HCT116 (cell line): ENCODE results near the gene PARVA. TPM values are rescaled to one million over a fixed set of nuclear protein-coding genes. Genes with fewer than 3 reads are reported as not detected.

Source experiments
- ATAC-seq: fragments of 200-7000 bp; cut with Tn5 transposase; 2 replicates; pipeline ENCODE4 v1.9.1; 2020; ENCODE audit warnings: mild to moderate bottlenecking, moderate library complexity
- BruUV-seq: library from RNA; stranded (reverse); fragments of 400-500 nt; replicated peaks from 2 replicates; lab custom pipeline; 2021; lab: Mats Ljungman, UMichigan
- CTCF ChIA-PET: fragments of 300-600 bp; sonication (Branson Sonifier 250); formaldehyde crosslinking; loops from one replicate; lab custom pipeline; 2021; ENCODE audit warnings: antibody characterized with exemption; lab: Charles Lee
- POLR2A ChIA-PET: fragments of 300-600, 350-600 bp; sonication (Branson Sonifier 250); formaldehyde crosslinking; loops from one replicate; lab custom pipeline; 2021; ENCODE audit warnings: antibody characterized with exemption; lab: Charles Lee
- RAD21 ChIA-PET, 2 experiments: fragments of 300-600 bp; sonication (Branson Sonifier 250); formaldehyde crosslinking; loops; one replicate each; lab custom pipeline; 2023; ENCODE audit warnings: low total read pairs in 2 of 2; ENCODE audit not compliant: uncharacterized antibody in 2 of 2, unreplicated experiment in 2 of 2, low non-redundant PET in 1 of 2; lab: Charles Lee
- DNase-seq: peaks from one replicate; pipeline ENCODE4 v3.0.0-alpha.2; 2010; ENCODE audit warnings: low read depth, low spot score
- H2AFZ ChIP-seq: fragments of 200-600 bp; shearing (Covaris generic), sonication (generic); 2 replicates; pipeline ENCODE4 v1.6.1; 2017; ENCODE audit warnings: low read depth, mixed run types, mixed read lengths, antibody characterized with exemption, low read length; ENCODE audit not compliant: poor library complexity, severe bottlenecking
- H3K27ac ChIP-seq: 2 replicates; pipeline ENCODE4 v1.5.1; 2012; ENCODE audit warnings: low read depth, low read length
- H3K27me3 ChIP-seq: fragments of 200-600 bp; sonication (generic); 2 replicates; pipeline ENCODE4 v1.6.1; 2016; ENCODE audit warnings: mixed run types, low read length, mixed read lengths; ENCODE audit not compliant: insufficient read depth
- H3K36me3 ChIP-seq, 2 experiments: fragments of 200-500 bp in 1 of 2; fragments of 200-600 bp in 1 of 2; sonication (Bioruptor generic) in 1 of 2; sonication (generic) in 1 of 2; 2 replicates each; pipeline versions ENCODE4 v1.5.1 to v1.6.1; 2014 to 2016; ENCODE audit warnings: low read length in 2 of 2, inconsistent platforms in 1 of 2, mixed read lengths in 1 of 2, mixed run types in 1 of 2; ENCODE audit not compliant: insufficient read depth in 2 of 2, control insufficient read depth in 1 of 2
- H3K4me1 ChIP-seq, 2 experiments: fragments of 200-600 bp in 1 of 2; sonication (generic) in 1 of 2; 2 replicates each; pipeline versions ENCODE4 v1.5.1 to v1.6.1; 2012 to 2017; ENCODE audit warnings: low read length in 2 of 2, inconsistent platforms in 1 of 2, mild to moderate bottlenecking in 1 of 2, mixed read lengths in 1 of 2, mixed run types in 1 of 2, moderate library complexity in 1 of 2; ENCODE audit not compliant: insufficient read depth in 2 of 2, control insufficient read depth in 1 of 2
- H3K4me2 ChIP-seq: fragments of 200-600 bp; sonication (generic); 2 replicates; pipeline ENCODE4 v1.6.1; 2017; ENCODE audit warnings: mixed run types, low read length, mixed read lengths
- H3K4me3 ChIP-seq, 2 experiments: fragments of 200-600 bp in 1 of 2; sonication (generic) in 1 of 2; replicated peaks in 1 of 2; 2 replicates each; pipeline ENCODE4 v1.5.1; 2011 to 2016; ENCODE audit warnings: low read length in 2 of 2, control low read depth in 1 of 2, low read depth in 1 of 2, mild to moderate bottlenecking in 1 of 2, mixed read lengths in 1 of 2, mixed run types in 1 of 2
- H3K79me2 ChIP-seq: fragments of 200-600 bp; sonication (generic); 2 replicates; pipeline ENCODE4 v1.6.1; 2017; ENCODE audit warnings: mild to moderate bottlenecking, mixed run types, low read length, moderate library complexity, mixed read lengths; ENCODE audit not compliant: insufficient read depth
- H3K9ac ChIP-seq: fragments of 200-600 bp; sonication (generic); 2 replicates; pipeline ENCODE4 v1.6.1; 2016; ENCODE audit warnings: low read length, mixed read lengths
- H3K9me2 ChIP-seq: fragments of 200-600 bp; sonication (generic), shearing (Covaris generic); 2 replicates; pipeline ENCODE4 v1.6.1; 2017; ENCODE audit warnings: mixed run types, mild to moderate bottlenecking, moderate library complexity; ENCODE audit not compliant: insufficient read depth
- H3K9me3 ChIP-seq, 2 experiments: fragments of 200-500 bp in 1 of 2; fragments of 200-600 bp in 1 of 2; sonication (Bioruptor generic) in 1 of 2; sonication (generic) in 1 of 2; 2 replicates each; pipeline ENCODE4 v1.6.1; 2014 to 2017; ENCODE audit warnings: low read length in 2 of 2, mixed read lengths in 2 of 2, inconsistent platforms in 1 of 2, low read depth in 1 of 2, mild to moderate bottlenecking in 1 of 2, mixed run types in 1 of 2, moderate library complexity in 1 of 2; ENCODE audit not compliant: control insufficient read depth in 1 of 2, insufficient read depth in 1 of 2
- H4K20me1 ChIP-seq: fragments of 200-600 bp; sonication (generic), shearing (Covaris generic); 2 replicates; pipeline ENCODE4 v1.6.1; 2017; ENCODE audit warnings: mixed run types, mild to moderate bottlenecking, moderate library complexity; ENCODE audit not compliant: insufficient read depth
- CBX3 ChIP-seq: IDR thresholded peaks from 2 replicates; pipeline ENCODE4 v1.6.1; 2012; ENCODE audit warnings: low read depth
- CEBPB ChIP-seq: IDR thresholded peaks from 2 replicates; pipeline ENCODE4 v1.6.1; 2012; ENCODE audit warnings: low read depth
- EGR1 ChIP-seq: IDR thresholded peaks from 2 replicates; pipeline ENCODE4 v1.6.1; 2012; ENCODE audit warnings: low read depth
- ELF1 ChIP-seq: IDR thresholded peaks from 2 replicates; pipeline ENCODE4 v1.6.1; 2012; ENCODE audit warnings: low read depth, borderline replicate concordance
- EZH2 ChIP-seq: fragments of 200-600 bp; sonication (generic); IDR thresholded peaks from 2 replicates; pipeline ENCODE4 v1.6.1; 2017; ENCODE audit warnings: antibody characterized with exemption, mixed run types
- FOSL1 ChIP-seq: IDR thresholded peaks from 2 replicates; pipeline ENCODE4 v1.6.1; 2012; ENCODE audit warnings: low read depth
- JUND ChIP-seq: IDR thresholded peaks from 2 replicates; pipeline ENCODE4 v1.6.1; 2012
- POLR2A ChIP-seq: IDR thresholded peaks from 2 replicates; pipeline ENCODE4 v1.7.0; 2011; ENCODE audit warnings: borderline replicate concordance; ENCODE audit not compliant: insufficient read depth, insufficient read length; ENCODE audit errors: extremely low read depth
- POLR2AphosphoS5 ChIP-seq: IDR thresholded peaks from 2 replicates; pipeline ENCODE4 v1.6.1; 2011; ENCODE audit warnings: mild to moderate bottlenecking, low read depth, low read length, moderate library complexity
- RAD21 ChIP-seq: IDR thresholded peaks from 2 replicates; pipeline ENCODE4 v1.6.1; 2012; ENCODE audit warnings: low read depth, mild to moderate bottlenecking
- SP1 ChIP-seq: IDR thresholded peaks from 2 replicates; pipeline ENCODE4 v1.6.1; 2012; ENCODE audit warnings: low read depth
- SRF ChIP-seq: IDR thresholded peaks from 2 replicates; pipeline ENCODE4 v1.6.1; 2012; ENCODE audit warnings: low read depth
- TCF7L2 ChIP-seq: IDR thresholded peaks from 2 replicates; pipeline ENCODE4 v1.7.0; 2011; ENCODE audit warnings: borderline replicate concordance, inconsistent platforms; ENCODE audit not compliant: insufficient read depth, insufficient read length; ENCODE audit errors: extremely low read depth
- intact Hi-C: fragments of 100-400 bp; cut with micrococcal nuclease; formaldehyde crosslinking; loops from 2 replicates; pipeline ENCODE4 v1.10.0; 2022
- total RNA-seq: library from RNA; stranded (reverse); gene quantifications from one replicate; pipeline ENCODE4 v1.2.1, GENCODE V29; 2021; ENCODE audit not compliant: unreplicated experiment
- TF ChIP-seq, protein P1 (sequence below), 3 experiments: fragments of 200-600 bp in 1 of 3; sonication (generic) in 1 of 3; IDR thresholded peaks in 2 of 3; conservative IDR thresholded peaks in 1 of 3; 2 replicates each; pipeline ENCODE4 v1.5.1; 2012 to 2017; ENCODE audit warnings: low read depth in 2 of 3, low read length in 2 of 3, antibody characterized with exemption in 1 of 3, borderline replicate concordance in 1 of 3, control low read depth in 1 of 3, mild to moderate bottlenecking in 1 of 3, mixed read lengths in 1 of 3, mixed run types in 1 of 3, moderate library complexity in 1 of 3; ENCODE audit not compliant: insufficient read depth in 1 of 3
- TF ChIP-seq, protein P2 (sequence below): IDR thresholded peaks from 2 replicates; pipeline ENCODE4 v1.6.1; 2012
- TF ChIP-seq, protein P3 (sequence below): IDR thresholded peaks from 2 replicates; pipeline ENCODE4 v1.6.1; 2011; ENCODE audit warnings: mild to moderate bottlenecking, low read length, moderate library complexity; ENCODE audit not compliant: insufficient replicate concordance; ENCODE audit errors: extremely low read depth

Gene PARVA
- total RNA-seq, 1 experiment from 2014 or later = 18.4 TPM

DNA sequence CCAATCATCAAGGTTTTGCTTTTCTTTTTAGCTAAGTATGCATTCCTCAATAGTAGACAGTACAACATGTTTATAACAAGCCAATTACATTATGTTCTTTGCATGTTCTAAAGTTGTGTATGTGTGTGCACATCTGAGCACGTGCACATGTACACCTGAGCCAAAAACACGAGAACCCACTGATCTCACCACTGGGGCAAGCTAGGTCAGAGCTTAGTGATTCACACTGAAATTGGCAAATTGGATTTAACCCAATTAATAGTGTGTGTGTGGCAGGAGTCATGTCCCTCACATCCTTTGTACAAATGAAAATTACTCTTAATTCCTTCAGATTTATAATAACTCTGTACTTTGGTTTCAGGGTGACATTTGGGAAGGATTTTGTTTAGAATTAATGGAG is 151.1 kb downstream of the PARVA start:
- no peak for ATAC-seq
- Histone ChIP-seq H4K20me1 (no peaks in the 10 kb centered on the region), H3K9me3 (no peaks in the 10 kb centered on the region), H3K36me3 (no peaks in the 10 kb centered on the region), H3K27ac (no peak overlapping the region), H3K27me3 (no peaks in the 10 kb centered on the region), H3K79me2 (no peaks in the 10 kb centered on the region), H3K4me1 (0 out of 4 replicates have a peak, but pooled peaks cover 0 to 4% of the 10 kb centered on the region in 2 experiments), H2AFZ (no peak overlapping the region), H3K9me2 (no peaks in the 10 kb centered on the region), H3K9ac (no peak overlapping the region), H3K4me3 (no peak overlapping the region), H3K4me2 (no peak overlapping the region)
- DNase-seq = no peak
- ChIA-PET RAD21 (no interaction called here), CTCF (no interaction called here), POLR2A (no interaction called here)
- BruUV-seq = no TSS peak
- TF ChIP-seq, protein P1, sequence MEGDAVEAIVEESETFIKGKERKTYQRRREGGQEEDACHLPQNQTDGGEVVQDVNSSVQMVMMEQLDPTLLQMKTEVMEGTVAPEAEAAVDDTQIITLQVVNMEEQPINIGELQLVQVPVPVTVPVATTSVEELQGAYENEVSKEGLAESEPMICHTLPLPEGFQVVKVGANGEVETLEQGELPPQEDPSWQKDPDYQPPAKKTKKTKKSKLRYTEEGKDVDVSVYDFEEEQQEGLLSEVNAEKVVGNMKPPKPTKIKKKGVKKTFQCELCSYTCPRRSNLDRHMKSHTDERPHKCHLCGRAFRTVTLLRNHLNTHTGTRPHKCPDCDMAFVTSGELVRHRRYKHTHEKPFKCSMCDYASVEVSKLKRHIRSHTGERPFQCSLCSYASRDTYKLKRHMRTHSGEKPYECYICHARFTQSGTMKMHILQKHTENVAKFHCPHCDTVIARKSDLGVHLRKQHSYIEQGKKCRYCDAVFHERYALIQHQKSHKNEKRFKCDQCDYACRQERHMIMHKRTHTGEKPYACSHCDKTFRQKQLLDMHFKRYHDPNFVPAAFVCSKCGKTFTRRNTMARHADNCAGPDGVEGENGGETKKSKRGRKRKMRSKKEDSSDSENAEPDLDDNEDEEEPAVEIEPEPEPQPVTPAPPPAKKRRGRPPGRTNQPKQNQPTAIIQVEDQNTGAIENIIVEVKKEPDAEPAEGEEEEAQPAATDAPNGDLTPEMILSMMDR (IDR thresholded peaks at IDR 0.05 in 2 of 3, conservative IDR thresholded peaks at IDR 0.05 in 1 of 3; ENCODE audit: borderline replicate concordance in 1 of 3, insufficient read depth in 1 of 3, low read depth in 2 of 3, low read length in 2 of 3) = no peak
- TF ChIP-seq EZH2 (no peak), ELF1 (no peak), POLR2AphosphoS5 (no peak), CBX3 (no peak), RAD21 (no peak)
- TF ChIP-seq, protein P2, sequence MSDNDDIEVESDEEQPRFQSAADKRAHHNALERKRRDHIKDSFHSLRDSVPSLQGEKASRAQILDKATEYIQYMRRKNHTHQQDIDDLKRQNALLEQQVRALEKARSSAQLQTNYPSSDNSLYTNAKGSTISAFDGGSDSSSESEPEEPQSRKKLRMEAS = no peak
- intact Hi-C loops = no loop called here

DNA sequence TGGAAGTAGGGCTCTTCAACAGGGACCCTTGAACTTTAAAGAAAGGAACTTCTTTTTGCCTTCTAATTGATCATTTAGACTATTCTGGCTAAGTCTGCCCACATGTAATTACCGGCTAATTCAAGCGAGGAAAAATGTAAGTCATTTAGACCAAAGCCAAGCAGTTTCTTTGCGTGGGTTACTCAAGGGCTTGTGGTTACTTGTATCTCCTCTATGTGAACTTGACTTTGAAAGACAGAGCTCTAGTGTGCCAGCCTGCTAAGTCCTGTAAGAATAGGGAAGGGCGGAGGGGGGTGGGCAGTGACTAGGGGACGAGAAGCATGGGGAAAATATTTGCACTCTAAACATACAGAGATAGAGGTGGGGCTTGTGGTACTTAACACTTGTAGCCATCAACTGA is 151.7 kb downstream of the PARVA start:
- Histone ChIP-seq H3K79me2 (no peaks in the 10 kb centered on the region), H3K4me2 (no peak overlapping the region), H3K36me3 (no peaks in the 10 kb centered on the region), H3K9me3 (no peaks in the 10 kb centered on the region), H3K9me2 (no peaks in the 10 kb centered on the region), H3K4me3 (no peak overlapping the region), H4K20me1 (no peaks in the 10 kb centered on the region), H3K4me1 (0 out of 4 replicates have a peak, but pooled peaks cover 0 to 4% of the 10 kb centered on the region in 2 experiments), H3K27ac (no peak overlapping the region), H3K9ac (no peak overlapping the region), H2AFZ (no peak overlapping the region), H3K27me3 (no peaks in the 10 kb centered on the region)
- BruUV-seq = no TSS peak
- ChIA-PET POLR2A (no interaction called here), CTCF (no interaction called here), RAD21 (no interaction called here)
- no peak for DNase-seq
- ATAC-seq = no peak
- intact Hi-C loops = no loop called here
- TF ChIP-seq SP1 (no peak), EZH2 (no peak), ELF1 (no peak), TCF7L2 (no peak), POLR2AphosphoS5 (no peak), FOSL1 (no peak), JUND (no peak), CEBPB (no peak), EGR1 (no peak), RAD21 (no peak), POLR2A (no peak), SRF (no peak)
- TF ChIP-seq, protein P2 = no peak
- TF ChIP-seq, protein P3, sequence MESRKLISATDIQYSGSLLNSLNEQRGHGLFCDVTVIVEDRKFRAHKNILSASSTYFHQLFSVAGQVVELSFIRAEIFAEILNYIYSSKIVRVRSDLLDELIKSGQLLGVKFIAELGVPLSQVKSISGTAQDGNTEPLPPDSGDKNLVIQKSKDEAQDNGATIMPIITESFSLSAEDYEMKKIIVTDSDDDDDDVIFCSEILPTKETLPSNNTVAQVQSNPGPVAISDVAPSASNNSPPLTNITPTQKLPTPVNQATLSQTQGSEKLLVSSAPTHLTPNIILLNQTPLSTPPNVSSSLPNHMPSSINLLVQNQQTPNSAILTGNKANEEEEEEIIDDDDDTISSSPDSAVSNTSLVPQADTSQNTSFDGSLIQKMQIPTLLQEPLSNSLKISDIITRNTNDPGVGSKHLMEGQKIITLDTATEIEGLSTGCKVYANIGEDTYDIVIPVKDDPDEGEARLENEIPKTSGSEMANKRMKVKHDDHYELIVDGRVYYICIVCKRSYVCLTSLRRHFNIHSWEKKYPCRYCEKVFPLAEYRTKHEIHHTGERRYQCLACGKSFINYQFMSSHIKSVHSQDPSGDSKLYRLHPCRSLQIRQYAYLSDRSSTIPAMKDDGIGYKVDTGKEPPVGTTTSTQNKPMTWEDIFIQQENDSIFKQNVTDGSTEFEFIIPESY = no peak
